ENCODE results near the gene PRSS2. TPM values are rescaled to one million over a fixed set of nuclear protein-coding genes. Genes with fewer than 3 reads are reported as not detected.

PRSS2 gene
- polyA plus RNA-seq, 1 donor (not counting 4 experiments of a cell fraction or from before 2014, with no cell fraction given), result not detected

DNA sequence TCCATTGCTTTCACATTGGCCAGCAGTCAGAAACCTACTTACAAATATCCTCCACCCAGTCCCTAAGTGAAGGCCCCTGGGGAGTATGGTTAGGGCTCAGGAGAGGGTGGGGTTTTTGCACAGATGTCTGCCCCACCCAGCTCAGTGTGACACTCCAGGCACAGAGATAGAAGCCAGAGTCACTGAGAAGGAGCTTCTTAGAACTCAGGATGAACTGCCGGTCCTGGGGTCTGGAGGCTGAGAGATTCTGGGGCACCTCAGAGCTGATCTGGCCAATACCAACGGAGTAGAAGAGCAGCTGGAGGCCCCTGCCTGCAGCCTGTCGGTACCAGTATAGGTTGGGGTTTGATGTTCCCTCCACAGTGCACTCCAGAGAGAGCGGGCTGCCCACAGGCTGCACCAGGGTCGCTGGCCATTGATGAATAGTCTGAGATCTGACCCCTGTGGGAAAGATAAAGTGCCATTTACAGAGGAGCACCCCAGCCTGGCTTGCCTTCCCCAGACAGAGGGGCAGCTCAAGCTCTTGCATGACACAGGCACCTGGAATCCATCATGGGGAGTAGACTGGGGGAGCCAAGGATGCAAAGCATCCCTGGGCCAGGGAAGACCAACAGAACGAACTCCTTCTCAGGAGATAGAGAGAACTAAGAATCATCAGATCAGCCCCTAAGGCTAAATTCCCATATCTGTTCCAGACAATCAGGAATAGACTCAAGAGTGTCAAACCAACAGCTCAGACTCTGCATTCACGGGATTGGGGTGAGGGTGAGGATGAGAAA, 41.9 kb downstream of the PRSS2 start:
- Histone ChIP-seq H3K4me3 (ENCODE audit: control insufficient read depth in 2 of 3, extremely low read depth in 1 of 3, insufficient read depth in 2 of 3, low read depth in 1 of 3, low read length in 3 of 3) (no peak overlapping the region), H3K27ac (ENCODE audit: control insufficient read depth, insufficient read depth, low read length) (no peak overlapping the region), H3K36me3 (ENCODE audit: control insufficient read depth in 2 of 2, extremely low read depth in 1 of 2, insufficient read depth in 2 of 2, low read length in 2 of 2) (no peaks in the 10 kb centered on the region), H3K4me2 (ENCODE audit: control insufficient read depth, extremely low read depth, insufficient read depth, low read depth, low read length) (no peak overlapping the region), H3K27me3 (ENCODE audit: control insufficient read depth, extremely low read depth, insufficient read depth, low read length) (peaks cover 3% of the 10 kb centered on the region), H3K9me3 (ENCODE audit: control insufficient read depth, low read depth, low read length) (no peaks in the 10 kb centered on the region), H3K79me2 (ENCODE audit: control insufficient read depth, insufficient read depth, low read length) (no peaks in the 10 kb centered on the region), H3K9ac (ENCODE audit: control insufficient read depth, extremely low read depth, insufficient read depth, low read length) (no peak overlapping the region), H3K9me1 (ENCODE audit: control insufficient read depth, extremely low read depth, insufficient read depth, low read length) (no peaks in the 10 kb centered on the region), H3K4me1 (ENCODE audit: control insufficient read depth, extremely low read depth, insufficient read depth, low read length) (no peaks in the 10 kb centered on the region), H4K20me1 (ENCODE audit: control insufficient read depth, extremely low read depth, insufficient read depth, low read length) (no peaks in the 10 kb centered on the region), H2AFZ (ENCODE audit: control insufficient read depth, low read length) (no peak overlapping the region)
- dilution Hi-C loops (cut with MboI; ENCODE audit: extremely low pct_ligation_motif_present, low sequenced_read_pairs), result loop anchor here (25.0 kb wide), 1 partner anchor 400 kb away; the partner anchor contains the start of gene TAS2R40
- DNase-seq (ENCODE audit: low read depth, low spot score), result no peak
- no peak for TF ChIP-seq CTCF (optimal IDR thresholded peaks at IDR 0.05 in 1 of 3, IDR thresholded peaks at IDR 0.05 in 1 of 3, conservative IDR thresholded peaks at IDR 0.05 in 1 of 3; ENCODE audit: extremely low read depth in 1 of 3, insufficient read depth in 2 of 3, low read length in 3 of 3)
- no peak for TF ChIP-seq EZH2 (IDR thresholded peaks at IDR 0.05; ENCODE audit: low read length)
- no peak for FAIRE-seq

GRCh38 chr7:142813226-142813625, 42.5 kb downstream of the PRSS2 start:
- Histone ChIP-seq H2AFZ (ENCODE audit: control insufficient read depth, low read length) (no peak overlapping the region), H3K9me1 (ENCODE audit: control insufficient read depth, extremely low read depth, insufficient read depth, low read length) (no peaks in the 10 kb centered on the region), H3K27ac (ENCODE audit: control insufficient read depth, insufficient read depth, low read length) (no peak overlapping the region), H3K79me2 (ENCODE audit: control insufficient read depth, insufficient read depth, low read length) (no peaks in the 10 kb centered on the region), H3K9ac (ENCODE audit: control insufficient read depth, extremely low read depth, insufficient read depth, low read length) (no peak overlapping the region), H4K20me1 (ENCODE audit: control insufficient read depth, extremely low read depth, insufficient read depth, low read length) (no peaks in the 10 kb centered on the region), H3K4me2 (ENCODE audit: control insufficient read depth, extremely low read depth, insufficient read depth, low read depth, low read length) (no peak overlapping the region), H3K4me3 (ENCODE audit: control insufficient read depth in 2 of 3, extremely low read depth in 1 of 3, insufficient read depth in 2 of 3, low read depth in 1 of 3, low read length in 3 of 3) (no peak overlapping the region), H3K9me3 (ENCODE audit: control insufficient read depth, low read depth, low read length) (no peaks in the 10 kb centered on the region), H3K4me1 (ENCODE audit: control insufficient read depth, extremely low read depth, insufficient read depth, low read length) (no peaks in the 10 kb centered on the region), H3K36me3 (ENCODE audit: control insufficient read depth in 2 of 2, extremely low read depth in 1 of 2, insufficient read depth in 2 of 2, low read length in 2 of 2) (no peaks in the 10 kb centered on the region), H3K27me3 (ENCODE audit: control insufficient read depth, extremely low read depth, insufficient read depth, low read length) (peaks cover 3% of the 10 kb centered on the region)
- DNase-seq (ENCODE audit: low read depth, low spot score) (peak; percentile 15), FAIRE-seq (no peak)
- dilution Hi-C loops (cut with MboI; ENCODE audit: extremely low pct_ligation_motif_present, low sequenced_read_pairs), result loop anchor here (25.0 kb wide), 1 partner anchor 399 kb away; the partner anchor contains the start of gene TAS2R40
- TF ChIP-seq EZH2 (IDR thresholded peaks at IDR 0.05; ENCODE audit: low read length) (no peak), CTCF (optimal IDR thresholded peaks at IDR 0.05 in 1 of 3, IDR thresholded peaks at IDR 0.05 in 1 of 3, conservative IDR thresholded peaks at IDR 0.05 in 1 of 3; ENCODE audit: extremely low read depth in 1 of 3, insufficient read depth in 2 of 3, low read length in 3 of 3) (no peak)

Data from keratinocyte (primary cell).